Subcutaneous abdominal adipose tissue (tissue), 5 donors: Measurements from ENCODE around the gene HMCN2.
"Not testable (repeated sequence)": the region's sequence is repeated elsewhere in the genome, so short reads cannot be mapped to it uniquely, and the experiment has no call there.

Source experiments
- H3K27ac ChIP-seq: one replicate; pipeline ENCODE4 v1.7.0; 2013; ENCODE audit warnings: low read depth, mild to moderate bottlenecking, inconsistent platforms, low read length, moderate library complexity
- H3K27me3 ChIP-seq, 5 donors: one replicate each; pipeline ENCODE4 v1.7.0; 2013; ENCODE audit warnings: low read length in 5 of 5, inconsistent platforms in 1 of 5; ENCODE audit not compliant: control insufficient read depth in 5 of 5, insufficient read depth in 4 of 5
- H3K36me3 ChIP-seq, 5 donors: one replicate each; pipeline ENCODE4 v1.7.0; 2013; ENCODE audit warnings: low read length in 5 of 5; ENCODE audit not compliant: control insufficient read depth in 5 of 5, insufficient read depth in 5 of 5
- H3K4me1 ChIP-seq, 5 donors: one replicate each; pipeline ENCODE4 v1.7.0; 2013; ENCODE audit warnings: low read length in 5 of 5, mild to moderate bottlenecking in 3 of 5, moderate library complexity in 1 of 5; ENCODE audit not compliant: control insufficient read depth in 5 of 5, insufficient read depth in 5 of 5
- H3K4me3 ChIP-seq, 5 donors: one replicate each; pipeline ENCODE4 v1.7.0; 2013; ENCODE audit warnings: low read length in 5 of 5, low read depth in 1 of 5
- H3K9ac ChIP-seq, 5 donors: one replicate each; pipeline ENCODE4 v1.7.0; 2013; ENCODE audit warnings: low read length in 5 of 5, mild to moderate bottlenecking in 4 of 5, moderate library complexity in 3 of 5
- H3K9me3 ChIP-seq, 5 donors: one replicate each; pipeline ENCODE4 v1.7.0; 2013; ENCODE audit warnings: low read length in 5 of 5; ENCODE audit not compliant: control insufficient read depth in 5 of 5
- donor health status: healthy.
- donor health status: healthy.
- donor health status: healthy.
- donor health status: healthy.
- donor health status: healthy.

HMCN2 gene

GRCh38 chr9:130431536-130432303 is 166.2 kb downstream of the HMCN2 start:
- Histone ChIP-seq H3K27me3 (peaks cover 0 to 23% (median 13%) of the 10 kb centered on the region in 5 donors), H3K9me3 (peaks cover 0 to 10% (median 0%) of the 10 kb centered on the region in 5 donors), H3K36me3 (no peaks in the 10 kb centered on the region), H3K27ac (no peak overlapping the region), H3K4me1 (peaks cover 0 to 23% (median 21%) of the 10 kb centered on the region in 5 donors), H3K4me3 (no peak overlapping the region), H3K9ac (no peak overlapping the region)

- Histone ChIP-seq H3K4me1 (peaks cover 0 to 17% (median 15%) of the 10 kb centered on the region in 5 donors), H3K9me3 (peaks cover 0 to 10% (median 0%) of the 10 kb centered on the region in 5 donors), H3K36me3 (no peaks in the 10 kb centered on the region), H3K9ac (no peak overlapping the region), H3K27me3 (peaks cover 0 to 23% (median 13%) of the 10 kb centered on the region in 5 donors), H3K27ac (no peak overlapping the region), H3K4me3 (no peak overlapping the region)
These were observed 166.8 kb downstream of the HMCN2 start for GRCh38 chr9:130432362-130432761.

DNA sequence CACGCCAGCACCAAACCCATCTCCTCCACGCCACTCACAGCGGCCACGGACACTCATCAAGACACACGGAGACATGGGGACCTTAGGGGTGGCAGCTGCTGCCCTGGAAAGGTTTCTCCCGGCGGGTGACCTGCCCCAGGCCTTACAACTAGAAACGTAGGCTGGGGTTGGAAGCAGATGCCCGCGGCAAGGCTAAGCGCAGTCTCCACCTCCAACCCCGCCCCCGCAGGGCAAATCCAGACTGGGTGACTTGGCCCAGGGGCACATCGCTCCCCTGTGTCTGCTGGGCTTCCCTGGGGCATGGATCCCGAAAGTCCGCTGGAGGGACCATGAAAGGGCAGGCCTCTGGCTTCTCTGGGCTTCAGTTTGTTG is 167.2 kb downstream of the HMCN2 start:
- H3K4me3 ChIP-seq: peak overlapping the region in 3 of 5 donors; percentile 52 to 59 (median 57)
- peaks cover 0 to 23% (median 13%) of the 10 kb centered on the region in 5 donors for H3K27me3 ChIP-seq
- H3K27ac ChIP-seq: no peak overlapping the region
- peaks cover 0 to 13% (median 11%) of the 10 kb centered on the region in 5 donors for H3K4me1 ChIP-seq
- peaks cover 0 to 10% (median 0%) of the 10 kb centered on the region in 5 donors for H3K9me3 ChIP-seq
- H3K9ac ChIP-seq: no peak overlapping the region
- H3K36me3 ChIP-seq: no peaks in the 10 kb centered on the region

DNA sequence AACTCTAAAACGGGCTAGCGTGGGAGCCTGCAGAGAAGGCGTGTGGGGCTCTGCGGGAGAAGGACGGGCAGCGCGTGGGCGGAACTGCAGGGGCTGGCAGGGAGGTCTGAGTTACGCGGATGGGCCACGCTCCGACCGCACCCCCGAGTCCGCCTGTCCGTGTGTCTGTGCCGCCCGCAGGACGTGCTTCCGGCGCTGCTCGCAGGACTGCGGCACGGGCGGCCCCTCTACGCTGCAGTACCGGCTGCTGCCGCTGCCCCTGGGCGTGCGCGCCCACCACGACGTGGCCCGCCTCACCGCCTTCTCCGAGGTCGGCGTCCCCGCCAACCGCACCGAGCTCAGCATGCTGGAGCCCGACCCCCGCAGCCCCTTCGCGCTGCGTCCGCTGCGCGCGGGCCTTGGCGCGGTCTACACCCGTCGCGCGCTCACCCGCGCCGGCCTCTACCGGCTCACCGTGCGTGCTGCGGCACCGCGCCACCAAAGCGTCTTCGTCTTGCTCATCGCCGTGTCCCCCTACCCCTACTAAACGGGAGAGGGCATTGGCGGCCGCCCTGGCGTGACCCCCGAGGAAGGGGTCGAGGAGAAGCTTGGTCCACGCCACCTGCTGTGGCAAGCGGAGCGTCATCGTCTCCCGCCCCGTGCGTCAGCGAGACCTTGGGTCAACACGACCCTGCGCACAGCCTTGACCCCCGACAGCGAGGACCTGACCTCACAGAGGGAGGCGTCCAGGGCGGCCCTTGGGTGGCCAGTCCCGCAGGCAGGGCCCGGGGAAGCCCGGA is 167.8 kb downstream of the HMCN2 start:
- Histone ChIP-seq H3K27me3 (peaks cover 0 to 23% (median 13%) of the 10 kb centered on the region in 5 donors), H3K27ac (no peak overlapping the region), H3K4me1 (peaks cover 0 to 12% (median 10%) of the 10 kb centered on the region in 5 donors), H3K4me3 (peak overlapping the region in 3 of 5 donors; percentile 52 to 59 (median 57)), H3K9ac (no peak overlapping the region), H3K9me3 (peaks cover 0 to 10% (median 0%) of the 10 kb centered on the region in 5 donors), H3K36me3 (no peaks in the 10 kb centered on the region)

- no peak overlapping the region for H3K9ac ChIP-seq
- H3K27me3 ChIP-seq: peaks cover 0 to 23% (median 13%) of the 10 kb centered on the region in 5 donors
- peaks cover 0 to 10% (median 0%) of the 10 kb centered on the region in 5 donors for H3K9me3 ChIP-seq
- no peak overlapping the region for H3K27ac ChIP-seq
- no peak overlapping the region for H3K4me3 ChIP-seq
- H3K4me1 ChIP-seq: peaks cover 0 to 18% (median 10%) of the 10 kb centered on the region in 5 donors
- H3K36me3 ChIP-seq: no peaks in the 10 kb centered on the region
These were observed 168.3 kb downstream of the HMCN2 start for GRCh38 chr9:130433947-130434262.

DNA sequence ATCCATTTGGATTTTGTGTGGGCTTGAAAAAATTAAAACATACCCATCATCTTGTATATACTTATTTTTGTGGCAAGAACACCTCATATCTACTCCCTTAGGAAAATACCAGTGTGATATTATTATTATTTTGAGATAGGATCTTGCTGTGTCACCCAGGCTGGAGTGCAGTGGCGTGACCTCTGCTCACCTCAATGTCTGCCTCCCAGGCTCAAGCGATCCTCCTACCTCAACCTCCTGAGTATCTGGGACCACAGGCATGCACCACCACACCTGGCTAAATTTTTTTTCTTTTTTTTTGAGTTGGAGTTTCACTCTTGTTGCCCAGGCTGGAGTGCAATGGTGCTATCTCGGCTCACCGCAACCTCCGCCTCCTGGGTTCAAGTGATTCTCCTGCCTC is 169.1 kb downstream of the HMCN2 start:
- H3K4me3 ChIP-seq, H3K27ac ChIP-seq, H3K9me3 ChIP-seq, H3K9ac ChIP-seq, H3K36me3 ChIP-seq: not testable (repeated sequence)
- H3K27me3 ChIP-seq: peaks cover 0 to 23% (median 13%) of the 10 kb centered on the region in 5 donors
- H3K4me1 ChIP-seq: peaks cover 0 to 18% (median 10%) of the 10 kb centered on the region in 5 donors

DNA sequence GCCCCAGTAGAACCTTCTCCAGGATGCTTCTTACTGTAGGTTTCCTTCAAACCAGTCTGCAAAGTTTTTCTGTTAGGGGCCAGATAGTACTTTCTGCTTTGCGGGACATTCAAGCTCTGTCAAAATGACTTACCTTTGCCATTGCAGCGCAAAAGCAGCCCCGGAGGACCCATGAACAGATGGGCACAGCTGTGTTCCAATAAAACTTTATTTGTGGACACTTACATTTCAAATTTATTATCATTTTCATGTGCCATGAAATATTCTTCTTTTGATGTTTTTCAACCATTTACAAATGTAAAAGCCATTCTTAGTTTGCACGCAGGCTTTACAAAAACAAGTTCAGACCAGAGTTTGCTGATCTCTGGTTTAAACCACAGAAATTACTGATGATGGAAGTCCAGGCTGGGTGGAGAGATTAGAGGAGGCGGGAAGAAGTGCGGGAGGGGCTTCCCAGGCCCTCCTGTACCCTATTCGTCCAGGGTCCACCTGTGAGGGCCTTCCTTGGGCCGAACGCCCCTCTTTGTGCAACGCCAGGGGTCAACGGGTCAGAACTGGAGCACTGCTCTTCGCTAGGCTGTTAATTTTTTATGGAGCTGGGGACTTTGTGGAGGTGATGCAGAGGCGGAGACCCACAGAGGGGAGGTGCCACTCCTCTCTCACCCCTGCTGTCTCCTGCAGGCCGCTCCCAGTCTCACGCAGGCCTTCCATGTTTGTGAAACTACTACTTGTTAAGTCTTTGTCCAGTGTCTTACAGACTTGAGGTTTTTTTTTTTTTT is 171.6 kb downstream of the HMCN2 start:
- no peak overlapping the region for H3K27ac ChIP-seq
- H3K27me3 ChIP-seq: peaks cover 0 to 23% (median 13%) of the 10 kb centered on the region in 5 donors
- peaks cover 0 to 18% (median 10%) of the 10 kb centered on the region in 5 donors for H3K4me1 ChIP-seq
- H3K36me3 ChIP-seq: no peaks in the 10 kb centered on the region
- peaks cover 3 to 14% (median 8%) of the 10 kb centered on the region in 5 donors for H3K9me3 ChIP-seq
- no peak overlapping the region for H3K4me3 ChIP-seq
- H3K9ac ChIP-seq: no peak overlapping the region

- Histone ChIP-seq H3K27ac (no peak overlapping the region), H3K4me1 (peaks cover 0 to 10% (median 3%) of the 10 kb centered on the region in 5 donors), H3K27me3 (peaks cover 0 to 12% (median 3%) of the 10 kb centered on the region in 5 donors), H3K9me3 (peaks cover 3 to 16% (median 12%) of the 10 kb centered on the region in 5 donors), H3K9ac (no peak overlapping the region), H3K36me3 (no peaks in the 10 kb centered on the region), H3K4me3 (no peak overlapping the region)
These were observed 172.9 kb downstream of the HMCN2 start for GRCh38 chr9:130438382-130438981.

DNA sequence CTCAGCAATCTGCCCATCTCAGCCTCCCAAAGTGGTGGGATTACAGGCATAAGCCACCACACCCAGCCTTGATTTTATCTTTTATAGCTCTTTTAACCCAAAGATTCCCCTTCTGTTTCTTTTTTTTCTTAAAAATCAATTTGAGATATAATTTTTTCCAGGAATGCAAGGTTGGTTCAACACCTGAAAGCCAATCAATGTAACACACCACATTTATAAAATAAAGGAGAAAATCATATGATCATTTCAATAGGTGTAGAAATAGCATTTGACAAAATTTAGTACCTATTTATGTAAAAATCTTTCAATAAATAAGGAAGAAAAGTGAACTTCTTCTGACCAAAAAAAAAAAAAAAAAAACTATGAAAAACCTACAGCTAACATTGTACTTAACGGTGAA is 175.5 kb downstream of the HMCN2 start:
- no peaks in the 10 kb centered on the region for H3K36me3 ChIP-seq
- H3K27ac ChIP-seq: no peak overlapping the region
- peaks cover 0 to 10% (median 0%) of the 10 kb centered on the region in 5 donors for H3K27me3 ChIP-seq
- no peak overlapping the region for H3K4me3 ChIP-seq
- H3K4me1 ChIP-seq: peaks cover 0 to 25% (median 15%) of the 10 kb centered on the region in 5 donors
- no peak overlapping the region for H3K9ac ChIP-seq
- H3K9me3 ChIP-seq: peaks cover 3 to 16% (median 12%) of the 10 kb centered on the region in 5 donors
